Fibroblast of mammary gland (primary cell): ENCODE measurements around the gene BUB3.

ENCODE experiments used
- DNase-seq: peaks from one replicate; pipeline ENCODE4 v3.0.0-alpha.2; 2010; ENCODE audit warnings: low read depth
- H3K4me3 ChIP-seq: 2 replicates; pipeline ENCODE4 v1.5.1; 2011; ENCODE audit warnings: low read depth, mild to moderate bottlenecking, low read length, moderate library complexity; ENCODE audit not compliant: control insufficient read depth
- TF ChIP-seq, protein P1 (sequence below): conservative IDR thresholded peaks from 2 replicates; pipeline ENCODE4 v1.5.1; 2011; ENCODE audit warnings: low read depth, low read length, inconsistent platforms; ENCODE audit not compliant: control insufficient read depth, insufficient read depth

The BUB3 gene

DNA sequence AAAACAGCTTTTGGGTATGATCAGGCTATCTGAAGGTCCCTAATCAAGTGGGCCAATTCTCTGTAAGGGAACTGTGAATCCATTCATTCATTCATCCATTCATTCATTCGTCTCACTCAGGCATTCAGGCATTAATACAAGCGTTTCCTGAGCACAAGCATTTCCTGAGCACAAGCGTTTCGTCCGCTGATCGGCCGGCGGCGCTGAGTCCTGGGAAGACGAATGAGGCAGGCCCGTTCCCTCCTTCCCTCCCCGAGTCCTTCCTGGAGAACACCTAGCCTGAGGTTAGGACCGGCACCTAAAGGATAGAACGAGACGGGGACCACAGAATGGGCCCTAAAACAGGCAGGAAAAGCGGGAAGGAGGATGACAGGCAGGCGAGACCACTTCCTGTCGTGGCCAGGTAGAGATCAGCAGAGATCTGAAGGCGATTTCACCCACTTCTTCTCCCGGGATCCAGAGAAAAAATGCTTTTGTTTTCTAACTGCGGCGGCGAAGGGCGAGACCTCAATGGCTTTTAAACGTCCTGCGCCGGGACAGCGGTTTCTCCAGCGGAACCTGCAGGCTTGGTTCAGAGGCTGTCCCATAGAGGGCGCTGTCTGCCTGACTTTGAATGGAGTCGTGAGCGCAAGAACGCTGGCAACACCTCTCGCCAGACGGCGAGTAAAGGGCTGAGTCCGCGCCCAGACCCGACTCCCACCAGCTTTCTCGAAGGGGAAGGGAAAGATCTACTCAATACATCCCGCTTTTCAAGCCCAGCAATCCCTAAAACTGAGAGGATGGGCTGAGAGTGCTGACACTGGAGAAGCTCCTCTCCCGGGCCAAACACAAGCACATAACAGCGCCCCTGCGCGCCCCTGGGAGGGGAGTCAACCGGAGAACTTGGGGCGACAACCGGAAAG, 21.4 kb upstream of the BUB3 start:
- TF ChIP-seq, protein P1, sequence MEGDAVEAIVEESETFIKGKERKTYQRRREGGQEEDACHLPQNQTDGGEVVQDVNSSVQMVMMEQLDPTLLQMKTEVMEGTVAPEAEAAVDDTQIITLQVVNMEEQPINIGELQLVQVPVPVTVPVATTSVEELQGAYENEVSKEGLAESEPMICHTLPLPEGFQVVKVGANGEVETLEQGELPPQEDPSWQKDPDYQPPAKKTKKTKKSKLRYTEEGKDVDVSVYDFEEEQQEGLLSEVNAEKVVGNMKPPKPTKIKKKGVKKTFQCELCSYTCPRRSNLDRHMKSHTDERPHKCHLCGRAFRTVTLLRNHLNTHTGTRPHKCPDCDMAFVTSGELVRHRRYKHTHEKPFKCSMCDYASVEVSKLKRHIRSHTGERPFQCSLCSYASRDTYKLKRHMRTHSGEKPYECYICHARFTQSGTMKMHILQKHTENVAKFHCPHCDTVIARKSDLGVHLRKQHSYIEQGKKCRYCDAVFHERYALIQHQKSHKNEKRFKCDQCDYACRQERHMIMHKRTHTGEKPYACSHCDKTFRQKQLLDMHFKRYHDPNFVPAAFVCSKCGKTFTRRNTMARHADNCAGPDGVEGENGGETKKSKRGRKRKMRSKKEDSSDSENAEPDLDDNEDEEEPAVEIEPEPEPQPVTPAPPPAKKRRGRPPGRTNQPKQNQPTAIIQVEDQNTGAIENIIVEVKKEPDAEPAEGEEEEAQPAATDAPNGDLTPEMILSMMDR = peak; percentile 81
- peak overlapping the region; percentile 20 for H3K4me3 ChIP-seq

DNA sequence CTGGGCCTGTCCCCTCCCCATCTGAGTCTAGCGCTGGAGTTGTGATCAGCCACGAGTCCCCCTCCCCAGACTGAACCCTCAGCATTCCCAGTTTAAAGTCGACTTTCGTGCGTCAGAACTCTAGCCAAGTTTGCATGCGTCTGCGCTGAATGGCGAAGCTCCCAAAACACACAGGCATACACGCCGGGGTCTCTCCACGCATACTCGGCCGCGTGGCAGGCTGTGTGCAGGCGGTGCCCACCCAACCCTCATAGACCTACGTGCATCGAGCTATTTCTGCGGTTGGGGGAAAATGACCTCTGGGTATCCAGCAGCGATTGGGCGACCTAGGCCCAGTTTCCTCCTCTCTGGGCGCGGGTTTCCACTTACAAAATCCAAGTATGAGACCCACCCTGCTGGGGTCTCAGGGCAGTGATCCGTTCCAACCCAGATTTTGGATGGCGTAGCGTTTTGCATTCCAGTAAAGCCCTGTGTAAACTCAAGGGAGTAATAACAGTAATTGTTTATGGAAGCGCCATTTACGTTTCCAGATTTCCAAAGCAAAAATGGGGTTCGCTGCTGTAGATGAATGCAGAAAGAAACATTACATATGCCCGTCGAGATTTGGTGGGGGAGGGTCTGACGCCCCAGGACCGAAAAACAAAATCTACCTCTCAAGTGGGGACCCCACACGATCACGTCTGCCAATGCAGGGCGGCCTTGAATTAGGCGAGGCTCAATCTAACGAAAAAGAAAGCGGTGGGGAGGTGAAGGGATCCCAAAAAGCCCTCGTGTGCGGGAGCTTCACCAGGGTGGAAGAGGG, 20.5 kb upstream of the BUB3 start:
- TF ChIP-seq, protein P1 = no peak
- H3K4me3 ChIP-seq = no peak overlapping the region
- DNase-seq = no peak

More for the DNA sequence above, 21.4 kb upstream of the BUB3 start:
- peak; percentile 82 for DNase-seq

GRCh38 chr10:123134343-123134914, 19.8 kb upstream of the BUB3 start:
- TF ChIP-seq, protein P1 = no peak
- no peak overlapping the region for H3K4me3 ChIP-seq
- no peak for DNase-seq

GRCh38 chr10:123134915-123135414, 19.2 kb upstream of the BUB3 start:
- TF ChIP-seq, protein P1 = no peak
- DNase-seq = no peak
- H3K4me3 ChIP-seq = no peak overlapping the region

DNA sequence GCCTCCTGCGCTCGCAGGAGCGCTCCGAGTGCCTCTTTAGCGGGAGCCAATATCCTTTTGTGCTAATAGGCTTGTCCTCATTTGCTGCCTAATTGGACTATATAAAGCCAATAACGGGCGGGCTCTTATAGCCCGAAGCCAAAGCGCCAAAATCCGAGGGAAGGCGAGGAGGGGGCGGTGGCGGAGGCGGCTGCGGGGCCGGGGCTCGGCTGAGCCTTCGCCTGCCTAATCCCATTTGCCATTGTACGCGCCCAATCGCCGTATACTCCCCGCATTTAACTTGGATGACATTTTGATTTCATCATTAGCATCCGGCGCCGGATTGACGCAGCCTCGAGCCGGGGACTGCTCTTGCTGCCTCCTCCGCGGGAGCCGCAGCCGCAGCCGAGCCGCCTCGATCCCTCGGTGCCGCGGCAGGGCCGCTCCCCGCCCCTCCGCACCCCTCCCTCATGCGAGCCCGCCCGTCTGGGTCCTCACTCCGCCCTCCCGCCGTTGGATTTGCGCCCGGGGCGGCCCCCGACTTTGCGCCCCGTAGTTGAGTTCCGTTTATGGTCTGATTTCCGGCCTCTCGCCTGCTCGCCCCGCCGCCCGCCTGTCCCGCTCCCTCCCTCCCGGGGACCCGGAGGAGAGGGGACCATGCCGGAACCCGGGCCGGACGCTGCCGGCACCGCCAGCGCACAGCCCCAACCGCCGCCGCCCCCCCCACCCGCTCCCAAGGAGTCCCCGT, 18.6 kb upstream of the BUB3 start, which contains the start of gene HMX3:
TSS of gene HMX3 (plus strand) at position 556 of the 727 bp plus-strand sequence. CDS start at position 637, 81 bp downstream.
- DNase-seq = peak; percentile 49
- no peak within 1 kb of the TSS for H3K4me3 ChIP-seq
- TF ChIP-seq, protein P1 = no peak

DNA sequence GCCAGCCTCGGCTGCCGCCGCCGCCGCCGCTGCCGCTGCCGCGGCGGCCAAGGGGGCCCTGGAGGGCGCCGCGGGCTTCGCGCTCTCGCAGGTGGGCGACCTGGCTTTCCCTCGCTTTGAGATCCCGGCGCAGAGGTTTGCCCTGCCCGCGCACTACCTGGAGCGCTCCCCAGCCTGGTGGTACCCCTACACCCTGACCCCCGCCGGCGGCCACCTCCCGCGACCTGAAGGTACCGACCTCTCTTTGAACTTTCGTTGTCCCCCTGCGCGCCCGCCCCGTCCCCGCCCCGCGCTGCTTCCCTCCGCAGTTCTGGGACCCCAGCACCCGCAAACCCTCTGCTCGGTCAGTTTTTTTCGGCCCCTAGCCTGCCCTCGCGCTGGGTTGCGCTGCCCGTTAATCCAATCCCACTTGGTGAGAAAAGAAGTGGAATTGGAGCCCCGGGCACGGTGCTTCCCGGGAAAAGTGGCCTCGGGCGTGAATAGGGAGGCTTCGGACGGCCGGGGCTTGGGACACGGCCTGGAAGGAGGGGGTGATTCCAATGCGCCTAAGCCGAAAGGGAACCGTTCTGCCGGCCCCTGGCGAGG, 17.9 kb upstream of the BUB3 start:
- TF ChIP-seq, protein P1 = no peak
- no peak for DNase-seq
- H3K4me3 ChIP-seq = no peak overlapping the region
